Colonic mucosa (tissue), 4 donors: ENCODE measurements around the gene MRPS16. TPM values are rescaled to one million over a fixed set of nuclear protein-coding genes. Genes with fewer than 3 reads are reported as not detected.

Experiments
- DNase-seq: peaks from one replicate; pipeline ENCODE4 v3.0.0-alpha.2; 2020
- H3K27ac ChIP-seq: fragments of 200-600 bp; one replicate; pipeline ENCODE4 v1.8.0; 2021
- H3K27me3 ChIP-seq: fragments of 200-600 bp; one replicate; pipeline ENCODE4 v1.8.0; 2021
- H3K36me3 ChIP-seq: fragments of 200-600 bp; one replicate; pipeline ENCODE4 v1.8.0; 2021
- H3K4me1 ChIP-seq: fragments of 200-600 bp; one replicate; pipeline ENCODE4 v1.8.0; 2021; ENCODE audit warnings: mild to moderate bottlenecking
- H3K4me3 ChIP-seq: fragments of 200-600 bp; one replicate; pipeline ENCODE4 v1.8.0; 2021
- H3K9ac ChIP-seq, 2 donors: one replicate each; pipeline ENCODE4 v1.7.0; 2013; ENCODE audit warnings: control low read depth in 2 of 2, low read depth in 2 of 2, low read length in 2 of 2
- H3K9me3 ChIP-seq: fragments of 200-600 bp; one replicate; pipeline ENCODE4 v1.8.0; 2021
- intact Hi-C: fragments of 100-400 bp; cut with DNase I; formaldehyde crosslinking; loops from one replicate; pipeline ENCODE4 v1.14.1; 2022
- total RNA-seq, 2 donors: library from RNA; stranded (reverse); fragmentation: NEBNext Ultra II Directional in 1 of 2; extraction: Animal tissue kit (Norgen Biotek cat#: 25700) in 1 of 2; gene quantifications; one replicate each; pipeline ENCODE4 v1.2.1, GENCODE V29; 2021
- TF ChIP-seq, protein P1 (sequence below): fragments of 200-600 bp; IDR thresholded peaks from one replicate; pipeline ENCODE4 v1.8.0; 2022; ENCODE audit warnings: antibody characterized with exemption, mild to moderate bottlenecking
- donor health status: healthy.
- donor health status: DM: no; HTN: no; CAD: no.
- donor health status: DM: no; HTN: no; CAD: no.

Gene MRPS16
- total RNA-seq, 2 donors from 2014 or later, result 90.5 to 155 TPM

DNA sequence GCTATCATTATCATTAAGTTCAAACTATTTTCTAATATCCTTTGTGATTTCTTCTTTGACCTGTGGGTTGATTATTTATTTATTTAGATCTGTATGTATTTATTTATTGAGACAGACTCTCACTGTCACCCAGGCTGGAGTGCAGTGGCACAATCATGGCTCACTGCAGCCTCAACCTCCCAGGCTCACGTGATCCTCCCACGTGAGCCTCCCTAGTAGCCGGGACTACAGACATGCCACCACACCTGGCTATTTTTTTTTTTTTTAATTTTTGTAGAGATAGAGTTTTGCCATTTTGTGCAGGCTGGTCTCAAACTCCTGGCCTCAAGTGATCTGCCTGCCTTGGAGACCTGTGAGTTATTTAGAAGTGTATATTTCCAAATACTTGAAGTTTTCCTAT, 28.7 kb upstream of the MRPS16 start:
- Histone ChIP-seq H3K9ac (no peak overlapping the region), H3K27me3 (no peaks in the 10 kb centered on the region), H3K36me3 (no peaks in the 10 kb centered on the region), H3K4me1 (no peaks in the 10 kb centered on the region), H3K9me3 (no peaks in the 10 kb centered on the region), H3K27ac (no peak overlapping the region), H3K4me3 (no peak overlapping the region)
- TF ChIP-seq, protein P1, sequence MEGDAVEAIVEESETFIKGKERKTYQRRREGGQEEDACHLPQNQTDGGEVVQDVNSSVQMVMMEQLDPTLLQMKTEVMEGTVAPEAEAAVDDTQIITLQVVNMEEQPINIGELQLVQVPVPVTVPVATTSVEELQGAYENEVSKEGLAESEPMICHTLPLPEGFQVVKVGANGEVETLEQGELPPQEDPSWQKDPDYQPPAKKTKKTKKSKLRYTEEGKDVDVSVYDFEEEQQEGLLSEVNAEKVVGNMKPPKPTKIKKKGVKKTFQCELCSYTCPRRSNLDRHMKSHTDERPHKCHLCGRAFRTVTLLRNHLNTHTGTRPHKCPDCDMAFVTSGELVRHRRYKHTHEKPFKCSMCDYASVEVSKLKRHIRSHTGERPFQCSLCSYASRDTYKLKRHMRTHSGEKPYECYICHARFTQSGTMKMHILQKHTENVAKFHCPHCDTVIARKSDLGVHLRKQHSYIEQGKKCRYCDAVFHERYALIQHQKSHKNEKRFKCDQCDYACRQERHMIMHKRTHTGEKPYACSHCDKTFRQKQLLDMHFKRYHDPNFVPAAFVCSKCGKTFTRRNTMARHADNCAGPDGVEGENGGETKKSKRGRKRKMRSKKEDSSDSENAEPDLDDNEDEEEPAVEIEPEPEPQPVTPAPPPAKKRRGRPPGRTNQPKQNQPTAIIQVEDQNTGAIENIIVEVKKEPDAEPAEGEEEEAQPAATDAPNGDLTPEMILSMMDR, result no peak
- DNase-seq, result no peak
- intact Hi-C loops, result no loop called here

DNA sequence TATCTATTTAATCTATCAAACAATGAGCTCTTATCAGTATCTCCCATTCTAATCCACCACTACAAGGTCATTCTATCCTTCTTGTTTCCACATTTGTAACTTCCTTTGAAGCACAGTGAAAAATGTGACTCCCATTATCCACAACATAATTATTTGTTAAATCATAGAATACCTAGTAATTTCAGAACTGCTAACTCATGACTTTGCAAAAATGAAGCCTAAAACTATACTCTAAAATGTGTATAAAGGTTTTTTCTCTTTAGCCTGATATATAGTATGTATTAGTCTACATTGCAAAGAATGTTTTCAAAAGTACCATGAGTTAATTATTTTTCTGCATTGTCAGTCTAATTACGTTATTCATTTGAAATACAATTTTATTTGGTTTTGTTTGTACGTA, 12.0 kb upstream of the MRPS16 start:
- H3K36me3 ChIP-seq, result no peaks in the 10 kb centered on the region
- no peaks in the 10 kb centered on the region for H3K4me1 ChIP-seq
- TF ChIP-seq, protein P1, result no peak
- H3K9me3 ChIP-seq, result no peaks in the 10 kb centered on the region
- H3K9ac ChIP-seq, result no peak overlapping the region
- no peak overlapping the region for H3K4me3 ChIP-seq
- H3K27me3 ChIP-seq, result no peaks in the 10 kb centered on the region
- intact Hi-C loops, result no loop called here
- DNase-seq, result no peak
- H3K27ac ChIP-seq, result no peak overlapping the region

DNA sequence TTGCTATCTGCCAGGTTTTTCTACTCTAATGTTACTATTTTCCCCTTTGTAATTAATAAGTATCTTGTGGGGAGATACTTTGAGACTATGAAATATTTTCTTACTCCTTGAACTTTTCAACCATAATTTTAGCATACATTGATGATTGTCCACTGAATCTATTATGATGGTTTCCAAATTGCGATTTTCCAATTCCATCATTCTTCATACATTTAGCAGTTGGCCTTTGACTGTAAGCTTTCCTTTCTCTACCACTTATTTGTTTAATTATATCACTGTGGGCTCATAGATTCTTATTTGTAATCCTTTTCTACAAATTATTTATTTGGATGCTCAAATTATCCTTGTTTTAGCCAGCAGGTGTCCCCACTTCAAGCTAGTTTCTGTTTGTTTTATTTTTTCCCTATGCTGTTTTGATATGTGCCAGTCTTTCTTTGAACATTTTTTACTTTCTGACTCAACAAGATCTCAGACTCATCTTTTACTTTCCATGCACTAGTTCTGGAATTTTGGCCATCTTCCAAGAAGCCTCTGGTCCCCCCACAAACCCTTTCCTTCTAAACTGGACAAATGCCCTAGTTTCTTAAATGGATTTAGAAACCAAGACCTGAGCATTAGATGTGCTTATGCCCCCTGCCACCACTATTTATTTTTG, 11.4 kb upstream of the MRPS16 start:
- no peak for DNase-seq
- Histone ChIP-seq H3K9ac (no peak overlapping the region), H3K27ac (no peak overlapping the region), H3K4me1 (no peaks in the 10 kb centered on the region), H3K36me3 (no peaks in the 10 kb centered on the region), H3K9me3 (no peaks in the 10 kb centered on the region), H3K27me3 (no peaks in the 10 kb centered on the region), H3K4me3 (no peak overlapping the region)
- TF ChIP-seq, protein P1, result no peak
- intact Hi-C loops, result no loop called here

DNA sequence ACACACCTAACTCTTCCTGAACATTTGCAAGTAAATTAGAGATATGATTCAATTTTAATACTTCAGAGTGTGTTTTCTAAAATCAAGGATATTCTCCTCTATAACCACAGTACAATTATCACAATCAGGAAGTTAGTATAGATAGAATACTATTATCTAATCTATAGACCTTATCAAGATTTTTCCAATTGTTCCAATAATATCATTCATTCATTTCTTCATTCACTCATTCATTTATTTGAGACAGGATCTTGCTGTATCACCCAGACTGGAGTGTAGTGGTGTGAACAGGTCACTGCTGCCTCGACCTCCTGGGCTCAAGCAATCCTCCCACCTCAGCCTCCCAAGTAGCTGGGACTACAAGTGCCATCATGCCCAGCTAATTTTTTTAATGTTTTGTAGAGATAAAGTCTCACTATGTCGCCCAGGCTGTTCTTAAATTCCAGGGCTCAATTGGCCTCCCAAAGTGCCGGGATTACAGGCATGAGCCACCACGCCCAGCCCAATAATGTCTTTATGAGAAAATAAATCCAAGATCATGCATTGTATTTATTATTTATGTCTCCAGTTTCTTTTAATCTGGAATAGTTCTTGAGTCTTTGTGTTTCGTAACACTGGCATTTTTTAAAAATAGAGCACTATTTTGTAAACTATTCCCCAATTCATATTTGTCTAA, 10.6 kb upstream of the MRPS16 start:
- H3K9me3 ChIP-seq, result no peaks in the 10 kb centered on the region
- H3K27ac ChIP-seq, result no peak overlapping the region
- no peak for DNase-seq
- no peaks in the 10 kb centered on the region for H3K4me1 ChIP-seq
- no peaks in the 10 kb centered on the region for H3K27me3 ChIP-seq
- no peak overlapping the region for H3K9ac ChIP-seq
- intact Hi-C loops, result no loop called here
- no peaks in the 10 kb centered on the region for H3K36me3 ChIP-seq
- TF ChIP-seq, protein P1, result no peak
- H3K4me3 ChIP-seq, result no peak overlapping the region

DNA sequence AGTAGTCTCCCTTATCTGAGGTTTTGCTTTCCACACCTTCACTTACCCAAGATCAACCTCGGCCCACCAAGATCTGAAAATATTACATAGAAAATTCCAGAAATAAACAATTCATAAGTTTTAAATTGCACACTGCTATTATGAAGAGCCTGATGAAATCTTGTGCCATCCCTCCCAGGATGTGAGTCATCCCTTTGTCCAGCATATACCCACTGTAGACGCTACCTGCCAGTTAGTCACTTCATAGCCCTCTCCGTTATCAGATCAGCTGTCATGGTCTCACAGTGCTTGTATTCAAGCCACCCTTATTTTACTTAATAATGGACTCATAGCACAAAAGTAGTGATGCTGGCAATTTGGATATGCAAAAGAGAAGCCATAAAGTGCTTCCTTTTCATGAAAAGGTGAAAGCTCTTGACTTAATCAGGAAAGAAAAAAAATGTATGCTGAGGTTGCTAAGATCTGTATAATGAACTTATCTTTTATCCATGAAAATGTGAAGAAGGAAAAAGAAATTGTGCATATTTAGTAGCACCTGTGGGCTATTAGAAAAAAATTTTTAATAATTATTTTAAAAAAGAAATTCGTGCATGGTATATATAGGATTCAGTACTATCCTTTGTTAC, 9.8 kb upstream of the MRPS16 start:
- intact Hi-C loops, result no loop called here
- no peaks in the 10 kb centered on the region for H3K4me1 ChIP-seq
- H3K4me3 ChIP-seq, result no peak overlapping the region
- no peak for DNase-seq
- H3K27me3 ChIP-seq, result no peaks in the 10 kb centered on the region
- TF ChIP-seq, protein P1, result no peak
- no peaks in the 10 kb centered on the region for H3K36me3 ChIP-seq
- H3K9ac ChIP-seq, result no peak overlapping the region
- no peaks in the 10 kb centered on the region for H3K9me3 ChIP-seq
- H3K27ac ChIP-seq, result no peak overlapping the region
